ENCODE measurements around the gene CHKB.
"Not testable (repeated sequence)": the region's sequence is repeated elsewhere in the genome, so short reads cannot be mapped to it uniquely, and the experiment has no call there.

Gene CHKB, protein sequence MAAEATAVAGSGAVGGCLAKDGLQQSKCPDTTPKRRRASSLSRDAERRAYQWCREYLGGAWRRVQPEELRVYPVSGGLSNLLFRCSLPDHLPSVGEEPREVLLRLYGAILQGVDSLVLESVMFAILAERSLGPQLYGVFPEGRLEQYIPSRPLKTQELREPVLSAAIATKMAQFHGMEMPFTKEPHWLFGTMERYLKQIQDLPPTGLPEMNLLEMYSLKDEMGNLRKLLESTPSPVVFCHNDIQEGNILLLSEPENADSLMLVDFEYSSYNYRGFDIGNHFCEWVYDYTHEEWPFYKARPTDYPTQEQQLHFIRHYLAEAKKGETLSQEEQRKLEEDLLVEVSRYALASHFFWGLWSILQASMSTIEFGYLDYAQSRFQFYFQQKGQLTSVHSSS

DNA sequence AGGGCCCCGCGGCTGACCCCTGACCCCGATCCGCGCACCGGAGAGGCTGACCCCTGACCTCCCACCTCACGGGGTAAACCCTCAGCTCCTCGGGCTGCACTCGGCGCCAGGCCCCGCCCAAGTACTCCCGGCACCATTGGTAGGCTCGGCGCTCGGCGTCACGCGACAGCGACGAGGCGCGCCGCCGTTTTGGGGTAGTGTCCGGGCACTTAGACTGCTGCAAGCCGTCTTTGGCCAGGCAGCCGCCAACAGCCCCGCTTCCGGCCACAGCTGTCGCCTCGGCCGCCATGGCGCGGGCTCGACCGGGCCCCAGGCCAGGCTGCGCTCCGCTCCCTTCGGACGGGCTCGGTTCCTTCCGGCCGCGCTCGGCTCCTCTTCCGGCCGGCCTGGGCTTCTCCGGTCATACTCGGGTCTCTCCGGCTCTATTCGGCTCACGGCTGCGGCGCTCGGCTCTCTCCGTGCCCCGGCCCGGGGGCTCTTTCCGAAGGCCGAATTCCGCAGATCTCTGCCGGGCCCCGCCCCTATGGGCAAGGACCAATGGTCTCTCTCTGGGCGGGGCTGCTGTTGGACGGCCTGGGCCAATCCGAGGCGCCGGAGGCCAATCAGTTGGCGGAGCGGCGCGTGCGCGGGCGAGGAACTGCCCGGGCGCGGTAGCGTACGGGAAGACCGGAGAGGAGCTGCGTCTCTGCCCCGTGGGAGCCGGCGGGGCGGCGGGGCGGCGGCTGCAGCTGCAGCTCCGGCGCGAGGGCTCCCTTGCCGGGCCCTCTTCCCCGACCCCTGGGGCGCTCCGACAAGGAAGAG, at the start of gene CHKB:
Gene CHKB (minus strand): TSS at position 357 of the 801 bp plus-strand sequence. CDS start 68 bp downstream, at position 289.
- DNase-seq: peak; percentile 99

- DNase-seq: no peak
Observed at GRCh38 chr22:50630376-50630775, 47.7 kb upstream of the CHKB start.

GRCh38 chr22:50628543-50629134, 46.0 kb upstream of the CHKB start:
- no peak for DNase-seq

- DNase-seq: peak; percentile 60
Observed at GRCh38 chr22:50627642-50628542, 45.2 kb upstream of the CHKB start, which contains the start of gene ARSA. Gene ARSA, minus strand, starts transcription at chr22:50628152. Its CDS starts 373 bp downstream, at chr22:50627779.

DNA sequence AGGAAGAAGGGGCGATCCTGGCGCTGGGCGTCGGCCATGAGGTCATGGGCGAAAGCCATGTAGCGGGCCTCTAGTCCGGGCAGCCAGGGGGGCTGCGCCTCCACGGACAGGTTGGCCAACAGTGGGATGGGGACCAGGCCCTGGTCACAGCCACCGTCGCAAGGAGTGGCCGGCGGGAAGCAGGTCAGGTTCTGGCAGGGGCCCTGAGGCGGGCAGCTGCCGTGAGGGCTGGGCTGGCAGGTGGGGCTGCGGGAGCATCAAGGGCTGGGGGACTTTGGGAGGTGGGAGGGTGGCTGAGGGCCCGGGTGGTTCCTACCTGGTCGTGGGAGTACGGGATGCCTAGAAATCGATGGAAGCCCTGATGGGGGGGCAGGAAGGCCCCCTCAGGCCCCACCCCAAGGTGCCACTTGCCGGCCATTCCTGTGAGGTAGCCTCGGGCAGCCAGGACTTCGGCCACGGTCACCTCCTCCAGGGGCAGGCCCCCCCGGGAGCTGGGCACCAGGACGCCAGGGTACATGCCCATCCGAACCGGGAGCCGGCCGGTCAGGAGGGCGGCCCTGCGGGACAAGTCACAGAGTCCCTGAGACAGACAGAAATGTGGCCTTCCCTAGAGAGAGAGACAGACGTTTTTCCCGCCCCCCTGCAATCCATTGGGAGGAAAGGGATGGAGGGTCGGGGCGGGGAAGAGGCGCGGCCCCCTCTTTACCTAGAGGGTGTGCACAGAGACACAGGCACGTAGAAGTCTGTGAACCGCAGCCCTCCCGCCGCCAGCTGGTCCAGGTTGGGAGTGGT, 44.4 kb upstream of the CHKB start:
- no peak for DNase-seq

DNA sequence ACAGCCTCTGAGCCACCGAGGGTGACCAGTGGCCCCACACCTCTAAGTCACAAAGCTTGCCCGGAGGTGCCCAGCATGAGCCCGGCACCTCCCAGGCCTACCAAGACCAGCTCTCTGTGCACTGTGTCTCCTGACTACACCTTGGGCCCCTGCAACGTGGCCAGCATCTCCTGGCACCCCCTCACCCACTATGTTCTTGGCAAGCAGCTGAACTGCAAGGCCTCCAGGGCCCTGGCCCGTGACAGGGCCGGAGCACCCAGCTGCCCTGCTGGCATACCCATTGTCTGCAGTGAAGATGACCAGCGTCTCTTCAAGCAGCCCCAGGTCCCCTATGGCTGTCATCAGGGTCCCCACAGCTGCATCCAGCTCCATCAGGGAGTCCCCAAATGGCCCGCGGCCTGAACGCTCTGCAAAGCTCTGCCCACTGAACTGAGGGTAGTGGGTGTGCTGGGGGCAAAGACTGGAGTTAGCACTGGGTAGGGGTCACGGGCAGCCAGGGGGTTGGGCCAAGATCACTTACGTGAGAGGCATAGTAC, 43.7 kb upstream of the CHKB start:
- DNase-seq: no peak

DNA sequence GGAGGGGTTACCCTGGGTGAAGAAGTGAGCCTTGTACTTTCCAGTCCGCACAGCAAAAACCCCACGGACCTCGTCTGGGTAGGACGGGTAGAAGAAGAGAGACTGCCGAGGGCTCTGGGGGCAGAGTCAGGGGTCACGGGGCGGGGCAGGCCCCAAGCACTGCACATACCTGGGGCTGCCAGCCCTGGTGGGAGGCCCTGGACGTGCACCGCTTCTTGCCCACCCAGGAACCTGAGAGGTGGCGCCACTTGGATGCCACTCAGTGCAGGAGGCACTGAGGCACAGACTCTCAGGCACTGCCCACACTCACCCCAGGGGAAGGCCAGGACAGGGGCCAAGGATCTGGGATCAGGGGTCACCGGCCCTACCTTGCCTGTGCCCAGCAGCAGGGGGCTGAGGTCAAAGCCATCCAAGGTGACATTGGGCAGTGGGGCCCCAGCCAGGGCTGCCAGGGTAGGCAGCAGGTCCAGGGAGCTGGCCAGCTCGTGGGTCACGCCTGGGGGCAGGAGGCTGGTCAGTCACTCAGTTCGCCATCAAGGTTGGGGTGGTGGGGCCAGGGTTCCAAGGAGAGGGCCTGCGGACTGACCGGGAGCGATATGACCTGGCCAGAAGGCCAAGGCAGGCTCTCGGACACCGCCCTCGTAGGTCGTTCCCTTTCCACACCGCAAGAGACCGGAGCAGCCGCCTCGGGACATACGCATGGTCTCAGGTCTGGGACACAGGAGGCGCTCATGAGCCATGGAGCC, 43.1 kb upstream of the CHKB start:
- DNase-seq: no peak

DNA sequence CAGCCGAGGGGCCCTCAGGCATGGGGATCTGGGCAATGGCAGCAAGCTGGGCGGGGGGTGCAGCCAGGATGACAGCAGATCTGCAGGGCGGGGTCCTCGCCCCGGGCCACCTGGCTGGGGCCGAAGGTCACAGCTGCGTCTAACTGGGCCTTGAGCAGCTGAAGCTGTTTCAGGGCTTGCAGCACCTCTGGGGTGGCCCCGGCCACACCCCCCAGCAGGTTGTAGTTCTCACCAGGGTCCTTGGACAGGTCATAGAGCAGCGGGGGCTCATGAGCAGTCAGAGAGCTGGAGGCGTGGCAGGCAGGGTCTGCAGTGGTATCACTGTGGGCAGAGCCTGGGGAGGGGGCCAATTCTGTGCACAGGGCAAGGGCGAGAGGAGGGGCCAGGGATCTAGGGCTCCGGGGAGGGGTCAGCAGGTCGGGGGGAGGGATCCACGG, 42.5 kb upstream of the CHKB start:
- no peak for DNase-seq

DNA sequence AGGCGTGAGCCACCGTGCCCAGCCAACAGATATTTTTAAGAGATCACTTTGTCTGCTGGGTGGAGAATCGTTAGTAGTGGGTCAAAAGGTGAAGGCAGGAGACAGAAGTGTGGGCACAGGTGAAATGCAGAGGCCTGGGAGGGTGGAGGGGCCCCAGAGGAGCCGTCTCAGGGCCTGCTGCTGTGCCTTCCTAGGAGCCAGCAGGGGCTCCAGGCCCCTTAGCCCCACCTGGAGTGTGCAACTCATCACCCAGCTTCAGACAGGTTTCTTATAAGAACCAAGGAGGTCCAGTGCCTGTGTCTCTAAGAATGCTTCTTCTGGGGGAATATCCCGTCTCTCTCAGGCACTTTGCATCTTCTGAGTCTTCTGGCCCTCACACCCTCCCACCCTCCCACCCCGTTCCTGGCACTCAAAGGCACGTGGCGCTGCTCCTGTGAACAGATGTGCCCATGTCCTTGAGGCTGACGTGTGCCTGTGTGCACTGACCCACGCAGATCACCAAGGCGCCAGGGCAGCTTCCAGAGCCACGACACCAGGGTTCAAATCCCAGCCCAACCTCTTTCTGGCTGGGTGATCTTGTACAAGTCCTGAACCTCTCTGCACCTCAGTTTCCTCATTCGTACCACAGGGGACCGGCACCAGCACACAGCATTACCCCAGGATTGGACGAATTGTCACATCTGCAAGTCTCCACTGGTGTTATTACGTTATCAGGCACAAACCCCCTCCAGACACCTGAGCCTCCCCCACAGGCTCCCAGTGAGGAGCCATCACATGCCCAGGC, 41.9 kb upstream of the CHKB start:
- no peak for DNase-seq

- no peak for DNase-seq
Observed at GRCh38 chr22:50622723-50623327, 40.2 kb upstream of the CHKB start.

DNA sequence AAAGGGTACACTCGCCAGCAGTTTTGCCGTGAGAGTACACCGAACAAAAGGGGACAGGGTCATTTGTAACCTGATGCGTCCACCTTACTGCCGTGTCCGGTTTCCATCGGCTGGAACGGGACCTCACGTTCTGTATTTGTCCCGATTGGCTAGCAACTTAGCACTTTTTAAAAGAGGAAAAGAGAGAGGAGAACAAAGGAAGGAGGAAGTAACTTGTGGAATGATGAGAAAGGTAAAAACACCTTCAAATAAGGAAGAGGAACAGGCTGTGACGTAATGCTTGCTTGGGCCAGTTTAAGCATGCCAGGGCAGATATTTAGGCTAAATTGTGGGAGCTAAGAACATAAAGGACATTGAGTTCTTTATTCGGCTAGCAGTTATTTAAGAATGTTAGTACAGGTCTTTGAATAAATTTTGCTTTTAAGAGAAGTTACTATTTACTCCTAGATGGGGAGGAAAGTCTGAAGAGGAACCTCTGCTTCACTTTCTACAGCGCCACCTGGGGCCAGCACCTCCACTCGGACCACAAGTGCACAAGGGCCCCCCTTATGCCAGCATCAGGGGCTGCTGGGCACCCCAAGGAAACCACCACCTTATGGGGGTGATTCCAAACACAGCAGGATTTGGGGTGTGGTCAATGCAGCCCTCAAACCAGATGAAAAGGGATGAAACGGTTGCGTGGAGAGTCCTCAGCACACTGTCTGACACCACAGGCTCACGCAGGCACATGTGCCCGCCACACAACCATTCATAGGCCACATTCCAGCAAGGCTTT, 39.5 kb upstream of the CHKB start:
- no peak for DNase-seq

GRCh38 chr22:50621356-50621880, 38.8 kb upstream of the CHKB start:
- DNase-seq: no peak

- no peak for DNase-seq
Observed at GRCh38 chr22:50620593-50621355, 38.1 kb upstream of the CHKB start.

GRCh38 chr22:50614296-50614695, 31.6 kb upstream of the CHKB start:
- not testable (repeated sequence) for DNase-seq

GRCh38 chr22:50613291-50613981, 30.8 kb upstream of the CHKB start:
- no peak for DNase-seq

- DNase-seq: no peak
Observed at GRCh38 chr22:50612528-50613221, 30.0 kb upstream of the CHKB start.
